Transverse colon (tissue), 4 donors: Measurements from ENCODE around the gene HECW1. TPM values are rescaled to one million over a fixed set of nuclear protein-coding genes. Genes with fewer than 3 reads are reported as not detected.

Experiments used
- DNase-seq: peaks from one replicate; pipeline ENCODE4 v3.0.0-alpha.2; 2019
- H3K27ac ChIP-seq, 4 donors: fragments of 200-600 bp; sonication (generic); 2 replicates each; pipeline ENCODE4 v1.5.1; 2016 to 2018; ENCODE audit warnings: inconsistent platforms in 4 of 4
- H3K27me3 ChIP-seq: fragments of 200-600 bp; sonication (generic); 2 replicates; pipeline ENCODE4 v1.5.1; 2017; ENCODE audit warnings: inconsistent platforms
- H3K36me3 ChIP-seq, 4 donors: fragments of 200-600 bp; sonication (generic); 2 replicates each; pipeline ENCODE4 v1.5.1; 2017 to 2019; ENCODE audit warnings: inconsistent platforms in 4 of 4
- H3K4me1 ChIP-seq, 4 donors: fragments of 200-600 bp; sonication (generic); 2 replicates each; pipeline ENCODE4 v1.5.1; 2017 to 2020; ENCODE audit warnings: inconsistent platforms in 4 of 4
- H3K4me3 ChIP-seq, 4 donors: fragments of 200-600 bp; sonication (generic); 1 replicate in 1 of 4; 2 replicates in 3 of 4; pipeline versions ENCODE4 v1.5.1 to v1.6.1; 2017 to 2019; ENCODE audit warnings: inconsistent platforms in 4 of 4
- H3K9me3 ChIP-seq, 2 donors: fragments of 200-600 bp; sonication (generic); 2 replicates each; pipeline ENCODE4 v1.5.1; 2017 to 2019; ENCODE audit warnings: inconsistent platforms in 2 of 2
- EP300 ChIP-seq: sonication (generic); formaldehyde crosslinking; IDR thresholded peaks from one replicate; pipeline ENCODE4 v1.6.1; 2017; ENCODE audit warnings: antibody characterized with exemption, low read depth
- POLR2A ChIP-seq: fragments of 450-650 bp; IDR thresholded peaks from one replicate; pipeline ENCODE4 v1.6.1; 2016; ENCODE audit warnings: antibody characterized with exemption, mild to moderate bottlenecking, moderate library complexity
- POLR2AphosphoS5 ChIP-seq, 3 donors: sonication (generic); formaldehyde crosslinking; IDR thresholded peaks; one replicate each; pipeline ENCODE4 v1.6.1; 2016; ENCODE audit warnings: antibody characterized with exemption in 3 of 3
- WGBS, 2 donors: methylation state at CpG; one replicate each; pipeline ENCODE4 v1.1.5; 2018; ENCODE audit warnings: low coverage in 1 of 2; 5-methylcytosine and 5-hydroxymethylcytosine counted together
- in situ Hi-C, 4 donors: fragments of 200-750 bp; cut with MboI; loops; one replicate each; pipeline versions ENCODE4 v1.15.0 to v1.15.1; 2017; ENCODE audit warnings: low sequenced_read_pairs in 3 of 4, low pct_ligation_motif_present in 1 of 4, low pct_unique_long_range_greater_than_20kb in 1 of 4
- intact Hi-C: fragments of 100-400 bp; cut with DNase I; formaldehyde crosslinking; loops from one replicate; pipeline ENCODE4 v1.15.1; 2023; ENCODE audit warnings: low total_unique reads
- total RNA-seq, 4 donors: library from RNA; depleted of rRNA; stranded (reverse); fragments of >200 nt; gene quantifications; one replicate each; pipeline ENCODE4 v1.1.0, GENCODE V29; 2016
- TF ChIP-seq, protein P1 (sequence below), 5 experiments: fragments of 200-600 bp in 3 of 5; fragments of 450-650 bp in 2 of 5; sonication (generic) in 3 of 5; IDR thresholded peaks; 1 replicate in 2 of 5; 2 replicates in 3 of 5; pipeline ENCODE4 v1.5.1; 2016 to 2017; ENCODE audit warnings: antibody characterized with exemption in 5 of 5, inconsistent platforms in 3 of 5, mild to moderate bottlenecking in 2 of 5, moderate library complexity in 1 of 5

HECW1 gene
- total RNA-seq, 4 donors from 2014 or later: 1.1 to 1.4 TPM; not detected in 2

DNA sequence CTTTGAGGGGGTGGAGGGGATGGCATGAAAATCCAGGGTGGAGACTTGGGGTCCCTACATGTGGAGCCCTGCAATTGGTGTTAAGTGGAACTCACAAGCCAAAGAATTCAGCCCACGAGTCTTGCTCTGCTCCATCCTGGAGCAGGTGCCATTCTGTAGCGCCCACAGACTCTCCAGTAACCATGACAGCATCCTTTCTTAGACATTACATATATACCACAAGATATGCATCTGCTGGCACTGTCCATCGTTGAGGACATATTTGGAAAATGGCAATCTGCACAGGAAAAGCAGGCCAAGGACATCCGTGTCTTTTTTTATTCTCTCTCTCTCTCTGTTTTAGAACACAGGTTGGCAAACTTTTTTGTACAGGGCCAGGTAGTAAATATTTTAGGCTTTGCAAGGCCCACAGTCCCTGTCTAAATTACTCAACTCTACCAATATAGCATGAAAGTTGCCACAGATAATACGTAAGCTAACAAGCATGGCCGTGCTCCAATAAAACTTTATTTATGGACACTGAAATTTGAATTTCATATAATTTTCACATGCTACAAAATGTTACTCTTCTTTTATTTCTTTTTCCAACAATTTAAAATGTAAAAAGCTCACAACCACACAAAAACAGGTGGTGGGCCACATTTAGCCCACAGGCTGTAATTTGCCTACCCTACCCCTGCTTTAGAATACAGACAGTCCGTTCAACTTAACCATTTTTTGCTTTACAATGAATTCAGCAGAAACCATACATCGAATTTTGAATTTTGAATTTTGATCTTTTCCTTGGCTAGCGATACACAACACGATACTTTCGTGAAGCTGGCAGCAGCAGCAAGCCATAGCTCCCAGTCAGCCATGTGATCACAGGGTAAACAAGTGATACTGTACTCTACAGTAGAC lies 329.0 kb downstream of the HECW1 start:
- Histone ChIP-seq H3K4me1 (no peaks in the 10 kb centered on the region), H3K4me3 (no peak overlapping the region), H3K27me3 (no peaks in the 10 kb centered on the region), H3K9me3 (no peaks in the 10 kb centered on the region), H3K36me3 (no peaks in the 10 kb centered on the region), H3K27ac (no peak overlapping the region)
- in situ Hi-C loops: no loop called here
- intact Hi-C loops: no loop called here
- DNase-seq: no peak
- 75% methylated on average over 10 to 11 of the region's 11 CpGs for WGBS, 2 donors
- TF ChIP-seq, protein P1, sequence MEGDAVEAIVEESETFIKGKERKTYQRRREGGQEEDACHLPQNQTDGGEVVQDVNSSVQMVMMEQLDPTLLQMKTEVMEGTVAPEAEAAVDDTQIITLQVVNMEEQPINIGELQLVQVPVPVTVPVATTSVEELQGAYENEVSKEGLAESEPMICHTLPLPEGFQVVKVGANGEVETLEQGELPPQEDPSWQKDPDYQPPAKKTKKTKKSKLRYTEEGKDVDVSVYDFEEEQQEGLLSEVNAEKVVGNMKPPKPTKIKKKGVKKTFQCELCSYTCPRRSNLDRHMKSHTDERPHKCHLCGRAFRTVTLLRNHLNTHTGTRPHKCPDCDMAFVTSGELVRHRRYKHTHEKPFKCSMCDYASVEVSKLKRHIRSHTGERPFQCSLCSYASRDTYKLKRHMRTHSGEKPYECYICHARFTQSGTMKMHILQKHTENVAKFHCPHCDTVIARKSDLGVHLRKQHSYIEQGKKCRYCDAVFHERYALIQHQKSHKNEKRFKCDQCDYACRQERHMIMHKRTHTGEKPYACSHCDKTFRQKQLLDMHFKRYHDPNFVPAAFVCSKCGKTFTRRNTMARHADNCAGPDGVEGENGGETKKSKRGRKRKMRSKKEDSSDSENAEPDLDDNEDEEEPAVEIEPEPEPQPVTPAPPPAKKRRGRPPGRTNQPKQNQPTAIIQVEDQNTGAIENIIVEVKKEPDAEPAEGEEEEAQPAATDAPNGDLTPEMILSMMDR (IDR thresholded peaks at IDR 0.05): no peak
- no peak for TF ChIP-seq POLR2A
- no peak for TF ChIP-seq POLR2AphosphoS5 (IDR thresholded peaks at IDR 0.05)
- TF ChIP-seq EP300: no peak

DNA sequence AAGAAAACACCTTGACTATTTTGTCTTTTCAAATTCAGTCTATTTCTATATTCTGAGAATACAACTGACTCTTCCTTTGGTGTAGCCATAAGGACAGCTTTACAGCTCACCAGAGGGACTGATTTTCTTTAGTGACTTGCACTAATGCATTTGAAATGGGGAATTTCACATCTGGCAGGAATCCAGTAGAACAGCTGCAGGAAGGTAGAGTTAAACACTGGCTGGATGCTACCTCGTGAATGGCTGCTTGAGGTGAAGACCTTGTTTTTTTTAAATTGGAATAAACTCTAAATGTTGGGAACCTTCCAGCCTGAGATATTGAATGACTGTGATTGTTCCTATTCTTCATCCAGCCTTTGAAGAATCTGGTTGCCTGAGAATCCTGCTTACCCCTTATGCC lies 330.9 kb downstream of the HECW1 start:
- no peak for TF ChIP-seq EP300
- no peak for TF ChIP-seq POLR2AphosphoS5 (IDR thresholded peaks at IDR 0.05)
- TF ChIP-seq POLR2A: no peak
- TF ChIP-seq, protein P1 (IDR thresholded peaks at IDR 0.05): no peak
- Histone ChIP-seq H3K9me3 (no peaks in the 10 kb centered on the region), H3K4me3 (no peak overlapping the region), H3K36me3 (no peaks in the 10 kb centered on the region), H3K27ac (no peak overlapping the region), H3K27me3 (no peaks in the 10 kb centered on the region), H3K4me1 (no peaks in the 10 kb centered on the region)
- 0 to 9% methylated on average over 1 of the region's 1 CpG for WGBS, 2 donors
- intact Hi-C loops (no loop called here), in situ Hi-C loops (no loop called here)
- DNase-seq: no peak

DNA sequence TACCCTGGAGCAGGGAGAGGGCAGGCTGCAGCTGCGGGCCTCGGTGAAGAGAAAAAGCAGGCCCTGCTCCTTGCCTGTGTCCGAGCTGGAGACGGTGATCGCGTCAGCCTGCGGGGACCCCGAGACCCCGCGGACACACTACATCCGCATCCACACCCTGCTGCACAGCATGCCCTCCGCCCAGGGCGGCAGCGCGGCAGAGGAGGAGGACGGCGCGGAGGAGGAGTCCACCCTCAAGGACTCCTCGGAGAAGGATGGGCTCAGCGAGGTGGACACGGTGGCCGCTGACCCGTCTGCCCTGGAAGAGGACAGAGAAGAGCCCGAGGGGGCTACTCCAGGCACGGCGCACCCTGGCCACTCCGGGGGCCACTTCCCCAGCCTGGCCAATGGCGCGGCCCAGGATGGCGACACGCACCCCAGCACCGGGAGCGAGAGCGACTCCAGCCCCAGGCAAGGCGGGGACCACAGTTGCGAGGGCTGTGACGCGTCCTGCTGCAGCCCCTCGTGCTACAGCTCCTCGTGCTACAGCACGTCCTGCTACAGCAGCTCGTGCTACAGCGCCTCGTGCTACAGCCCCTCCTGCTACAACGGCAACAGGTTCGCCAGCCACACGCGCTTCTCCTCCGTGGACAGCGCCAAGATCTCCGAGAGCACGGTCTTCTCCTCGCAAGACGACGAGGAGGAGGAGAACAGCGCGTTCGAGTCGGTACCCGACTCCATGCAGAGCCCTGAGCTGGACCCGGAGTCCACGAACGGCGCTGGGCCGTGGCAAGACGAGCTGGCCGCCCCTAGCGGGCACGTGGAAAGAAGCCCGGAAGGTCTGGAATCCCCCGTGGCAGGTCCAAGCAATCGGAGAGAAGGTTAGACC lies 332.5 kb downstream of the HECW1 start:
- intact Hi-C loops (no loop called here), in situ Hi-C loops (no loop called here)
- no peak overlapping the region for H3K4me3 ChIP-seq
- WGBS, 2 donors: 94 to 96% methylated on average over 15 to 71 of the region's 72 CpGs
- no peak overlapping the region for H3K27ac ChIP-seq
- no peak for DNase-seq
- no peaks in the 10 kb centered on the region for H3K9me3 ChIP-seq
- no peaks in the 10 kb centered on the region for H3K4me1 ChIP-seq
- no peaks in the 10 kb centered on the region for H3K36me3 ChIP-seq
- H3K27me3 ChIP-seq: no peaks in the 10 kb centered on the region
- TF ChIP-seq, protein P1 (IDR thresholded peaks at IDR 0.05): no peak

DNA sequence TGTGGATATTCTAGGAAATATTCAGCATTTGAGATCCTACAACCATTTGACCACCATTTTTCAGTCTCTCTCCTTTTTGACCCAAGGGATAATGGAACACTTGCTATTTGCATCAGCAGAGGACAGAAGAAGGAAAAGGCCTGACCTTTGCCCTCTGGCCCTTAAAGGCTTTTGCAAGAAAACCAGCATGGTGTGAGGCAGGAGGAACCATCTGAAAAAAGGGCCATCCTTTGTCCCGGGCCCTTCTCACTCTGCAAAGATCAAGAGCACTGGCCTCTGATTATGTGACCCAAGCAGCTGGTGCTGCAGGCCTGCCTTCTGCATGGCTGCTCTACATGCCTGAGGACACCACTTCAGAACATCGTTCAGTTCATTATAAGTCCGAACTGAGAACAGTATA lies 337.1 kb downstream of the HECW1 start:
- intact Hi-C loops: no loop called here
- in situ Hi-C loops: no loop called here
- Histone ChIP-seq H3K27ac (no peak overlapping the region), H3K9me3 (no peaks in the 10 kb centered on the region), H3K4me1 (no peaks in the 10 kb centered on the region), H3K4me3 (no peak overlapping the region), H3K36me3 (no peaks in the 10 kb centered on the region), H3K27me3 (no peaks in the 10 kb centered on the region)
- DNase-seq: no peak
- TF ChIP-seq, protein P1 (IDR thresholded peaks at IDR 0.05): no peak
- no peak for TF ChIP-seq POLR2A
- TF ChIP-seq POLR2AphosphoS5 (IDR thresholded peaks at IDR 0.05): no peak
- no peak for TF ChIP-seq EP300
- WGBS, 2 donors: 89 to 100% methylated on average over 2 to 3 of the region's 3 CpGs
